IPS-18c (cell line): ENCODE results near the gene ALDH1A1.

Source experiments
- H3K4me3 ChIP-seq: 2 replicates; pipeline ENCODE4 v1.7.0; 2013; ENCODE audit warnings: low read depth, mild to moderate bottlenecking, low read length, moderate library complexity; ENCODE audit not compliant: insufficient read depth
- H3K9me3 ChIP-seq: one replicate; pipeline ENCODE4 v1.6.1; 2013; ENCODE audit warnings: mild to moderate bottlenecking, low read length, moderate library complexity; ENCODE audit not compliant: control insufficient read depth, insufficient read depth

Gene ALDH1A1

GRCh38 chr9:72981433-72981832, 28.6 kb upstream of the ALDH1A1 start:
- H3K9me3 ChIP-seq, result no peaks in the 10 kb centered on the region
- H3K4me3 ChIP-seq, result no peak overlapping the region

DNA sequence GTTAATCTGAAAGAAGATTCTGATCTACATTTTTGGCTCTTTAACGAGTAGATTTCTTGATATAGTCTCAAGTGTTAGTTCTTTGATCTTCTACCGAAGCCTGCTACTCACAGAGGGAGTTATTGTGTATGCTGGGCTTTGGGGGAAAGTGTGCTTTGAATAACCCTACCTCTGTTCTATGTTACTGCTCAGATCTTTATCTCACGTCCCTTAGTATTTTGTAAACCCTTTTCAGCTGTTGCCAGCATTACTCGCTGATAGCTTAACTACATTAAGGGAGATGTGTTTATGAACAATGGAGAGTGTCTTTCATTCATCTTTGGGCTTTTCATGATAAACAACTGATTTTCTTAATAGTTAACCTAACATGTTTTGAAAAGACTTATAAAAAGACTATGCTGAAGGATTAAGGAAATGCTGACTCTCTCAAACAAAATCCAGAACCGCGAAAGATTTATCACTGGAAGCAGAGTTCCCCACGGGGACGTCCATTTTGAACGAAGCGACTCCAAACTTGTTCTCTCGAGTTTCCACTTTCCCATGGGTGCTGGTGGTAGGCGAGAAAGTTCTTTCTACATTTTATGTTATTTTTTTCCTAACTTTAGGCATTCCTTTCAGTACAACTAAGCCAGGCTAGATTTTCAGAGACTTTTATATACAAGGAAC, 27.9 kb upstream of the ALDH1A1 start:
- Histone ChIP-seq H3K9me3 (no peaks in the 10 kb centered on the region), H3K4me3 (no peak overlapping the region)

GRCh38 chr9:72980183-72980582, 27.3 kb upstream of the ALDH1A1 start:
- Histone ChIP-seq H3K4me3 (no peak overlapping the region), H3K9me3 (no peaks in the 10 kb centered on the region)

GRCh38 chr9:72979405-72980100, 26.7 kb upstream of the ALDH1A1 start:
- Histone ChIP-seq H3K9me3 (no peaks in the 10 kb centered on the region), H3K4me3 (no peak overlapping the region)

GRCh38 chr9:72978744-72979143, 25.9 kb upstream of the ALDH1A1 start:
- H3K4me3 ChIP-seq, result no peak overlapping the region
- no peaks in the 10 kb centered on the region for H3K9me3 ChIP-seq

GRCh38 chr9:72977670-72978069, 24.8 kb upstream of the ALDH1A1 start:
- Histone ChIP-seq H3K4me3 (no peak overlapping the region), H3K9me3 (no peaks in the 10 kb centered on the region)

DNA sequence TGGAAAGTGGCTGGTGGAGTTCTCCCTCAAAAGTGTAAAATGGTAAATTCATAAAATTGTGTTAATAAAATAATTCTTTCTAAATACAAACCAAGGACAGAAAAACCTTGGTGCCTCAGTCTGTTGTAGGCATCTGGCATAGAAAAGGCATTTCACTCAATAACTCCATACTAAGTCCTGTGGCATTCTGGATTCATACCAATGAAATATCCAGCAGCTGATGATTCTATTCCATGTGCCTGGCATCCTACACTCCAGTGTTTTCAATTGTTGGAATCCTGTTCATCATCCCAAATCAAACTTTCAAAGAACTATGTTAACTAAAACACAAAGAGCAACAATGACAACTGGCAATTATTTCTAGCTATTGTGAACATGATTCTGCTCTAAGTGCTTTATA, 21.6 kb upstream of the ALDH1A1 start:
- Histone ChIP-seq H3K9me3 (no peaks in the 10 kb centered on the region), H3K4me3 (no peak overlapping the region)

- Histone ChIP-seq H3K4me3 (no peak overlapping the region), H3K9me3 (no peaks in the 10 kb centered on the region)
These were observed 19.8 kb upstream of the ALDH1A1 start for GRCh38 chr9:72972636-72973035.

DNA sequence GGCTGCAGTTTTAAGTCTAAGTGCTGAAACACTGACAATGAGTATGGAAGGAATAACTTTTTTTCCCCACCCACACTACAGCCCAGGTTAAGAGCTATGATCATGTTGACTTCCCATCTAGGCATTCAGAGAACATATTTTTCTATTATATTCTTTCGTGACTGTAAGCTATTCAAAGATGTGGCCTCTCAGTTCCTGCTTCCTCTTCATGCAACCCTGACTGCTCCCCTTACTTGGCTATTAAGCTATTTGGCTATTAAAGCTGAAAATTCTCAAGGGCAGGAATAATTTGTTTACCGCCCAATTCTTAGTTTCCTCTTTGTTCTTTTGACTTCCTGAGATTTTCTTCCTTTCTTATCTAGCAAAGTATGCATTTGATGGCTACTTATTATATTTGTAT, 18.6 kb upstream of the ALDH1A1 start:
- Histone ChIP-seq H3K9me3 (no peaks in the 10 kb centered on the region), H3K4me3 (no peak overlapping the region)

GRCh38 chr9:72960446-72960845, 7.6 kb upstream of the ALDH1A1 start:
- Histone ChIP-seq H3K9me3 (no peaks in the 10 kb centered on the region), H3K4me3 (no peak overlapping the region)

GRCh38 chr9:72958485-72959281, 5.8 kb upstream of the ALDH1A1 start:
- no peaks in the 10 kb centered on the region for H3K9me3 ChIP-seq
- no peak overlapping the region for H3K4me3 ChIP-seq

DNA sequence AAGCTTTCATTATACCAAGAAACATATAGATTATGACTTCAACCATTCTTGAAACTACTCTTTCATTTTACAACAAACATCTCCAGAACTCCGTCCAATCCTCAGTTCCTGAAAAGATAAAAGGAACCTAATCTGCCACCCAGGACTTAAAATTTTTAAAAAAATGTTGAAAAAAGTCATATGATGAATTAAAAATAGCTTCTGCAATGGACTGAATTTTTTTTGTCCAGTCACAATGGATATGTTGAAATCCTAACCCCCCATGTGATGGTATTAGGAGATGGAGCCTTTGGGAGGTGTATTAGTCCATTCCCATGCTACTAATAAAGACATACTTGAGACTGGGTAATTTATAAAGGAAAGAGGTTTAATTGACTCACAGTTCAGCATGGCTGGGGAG, 2.7 kb upstream of the ALDH1A1 start:
- Histone ChIP-seq H3K9me3 (no peaks in the 10 kb centered on the region), H3K4me3 (no peak overlapping the region)

DNA sequence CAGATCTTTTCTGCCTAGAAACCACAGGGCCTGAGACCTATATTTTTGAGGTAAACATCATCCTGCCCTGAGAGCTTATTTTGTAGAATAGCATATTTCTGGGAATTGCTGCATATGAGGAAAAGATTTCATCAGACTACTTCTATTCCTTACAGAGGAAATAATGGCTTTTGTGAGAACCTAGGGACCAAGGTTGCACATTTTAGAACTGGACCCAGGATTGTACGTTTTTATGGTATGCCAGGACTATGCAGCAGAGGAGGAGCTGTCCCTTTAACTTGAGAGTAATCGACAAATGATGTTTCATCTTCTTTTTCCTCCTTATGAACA, 2.2 kb upstream of the ALDH1A1 start:
- no peak overlapping the region for H3K4me3 ChIP-seq

DNA sequence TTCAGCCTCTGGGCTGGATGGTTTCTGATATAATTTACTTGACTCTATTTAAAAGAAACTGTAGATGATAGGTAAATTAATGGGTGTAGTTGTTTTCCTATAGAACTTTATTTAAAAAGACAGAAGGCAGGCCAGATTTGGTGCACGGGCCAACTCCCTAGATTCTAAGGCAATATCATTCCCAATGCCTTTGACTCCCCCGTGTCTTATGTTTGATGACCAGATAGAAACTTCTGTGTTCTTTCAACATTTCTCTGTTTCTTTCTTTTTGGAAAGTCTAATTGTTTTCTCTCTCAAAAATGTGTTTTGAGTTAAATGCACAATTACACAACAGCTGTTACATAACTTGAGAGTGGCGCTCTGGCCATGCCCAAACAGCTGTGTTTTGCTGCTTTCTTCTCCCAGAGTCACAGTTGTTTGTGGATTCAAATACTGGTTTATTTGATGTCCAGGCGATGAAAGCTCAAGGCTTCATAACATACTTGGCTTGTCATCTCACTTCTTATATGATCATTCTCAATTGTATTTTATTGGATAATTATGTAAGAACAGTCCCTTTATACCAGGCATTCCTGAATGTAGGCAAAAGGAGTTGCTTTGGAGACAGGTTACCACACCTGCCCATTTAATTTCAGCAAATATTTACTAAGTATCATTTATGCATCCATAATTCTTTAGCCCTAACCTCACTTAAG, 1.7 kb upstream of the ALDH1A1 start:
- no peaks in the 10 kb centered on the region for H3K9me3 ChIP-seq
- H3K4me3 ChIP-seq, result no peak overlapping the region

More for the DNA sequence above, 2.2 kb upstream of the ALDH1A1 start:
- no peaks in the 10 kb centered on the region for H3K9me3 ChIP-seq

DNA sequence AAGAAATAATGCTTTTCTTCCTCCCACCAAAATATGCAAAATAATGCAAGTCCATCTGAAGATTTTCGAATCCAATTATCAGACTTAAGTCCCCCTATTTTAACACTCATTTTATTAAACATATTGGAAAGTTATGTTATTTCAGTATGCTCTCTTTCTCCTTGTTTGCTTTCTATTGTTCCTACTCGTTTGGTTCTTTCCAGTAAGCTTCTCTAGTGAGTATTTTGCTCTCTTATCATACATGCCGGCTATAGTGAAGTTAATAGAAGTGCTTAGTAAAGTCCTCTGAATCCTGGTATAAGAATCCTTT, 517 bp downstream of the ALDH1A1 start:
- no peak overlapping the region for H3K4me3 ChIP-seq
- no peaks in the 10 kb centered on the region for H3K9me3 ChIP-seq

DNA sequence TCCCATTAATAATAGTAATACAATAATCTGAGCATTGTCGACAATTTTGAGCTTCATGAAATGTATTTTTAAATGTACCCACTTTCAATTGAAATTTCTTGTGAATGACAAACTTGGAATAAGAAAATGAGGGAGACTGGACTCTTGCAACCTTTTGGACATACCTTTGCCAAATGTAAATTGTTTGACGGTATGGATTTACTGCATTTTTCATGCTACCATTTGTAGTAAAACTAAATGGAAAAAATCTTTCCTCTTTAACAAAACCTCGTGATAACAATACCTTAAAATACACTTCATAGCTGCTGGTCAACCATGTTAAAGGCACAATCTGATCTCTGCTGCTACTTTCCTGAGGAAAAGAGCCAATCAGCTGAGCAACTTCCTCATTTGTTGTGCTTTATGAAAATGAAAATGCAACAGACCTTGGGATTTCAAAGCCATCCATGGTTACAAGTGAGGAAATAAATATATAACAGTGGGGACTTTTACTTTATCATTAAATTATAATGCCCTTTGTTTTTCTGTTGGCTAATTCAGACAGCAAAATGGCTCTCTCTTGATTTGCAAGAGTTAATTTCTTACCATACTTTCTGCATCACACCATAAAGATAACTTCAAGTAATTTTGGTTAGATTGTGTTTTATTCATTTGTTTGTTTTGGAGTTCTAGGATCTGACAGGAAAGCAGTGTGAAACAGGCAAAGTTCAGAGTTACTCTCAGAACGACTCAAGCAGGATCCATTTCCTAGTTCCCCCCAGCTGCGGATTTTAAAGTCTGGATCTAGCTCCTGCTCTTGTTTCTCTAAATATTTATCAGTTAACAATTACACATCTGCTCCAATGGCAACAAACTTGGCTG, 1.1 kb downstream of the ALDH1A1 start:
- H3K9me3 ChIP-seq, result no peaks in the 10 kb centered on the region
- no peak overlapping the region for H3K4me3 ChIP-seq

DNA sequence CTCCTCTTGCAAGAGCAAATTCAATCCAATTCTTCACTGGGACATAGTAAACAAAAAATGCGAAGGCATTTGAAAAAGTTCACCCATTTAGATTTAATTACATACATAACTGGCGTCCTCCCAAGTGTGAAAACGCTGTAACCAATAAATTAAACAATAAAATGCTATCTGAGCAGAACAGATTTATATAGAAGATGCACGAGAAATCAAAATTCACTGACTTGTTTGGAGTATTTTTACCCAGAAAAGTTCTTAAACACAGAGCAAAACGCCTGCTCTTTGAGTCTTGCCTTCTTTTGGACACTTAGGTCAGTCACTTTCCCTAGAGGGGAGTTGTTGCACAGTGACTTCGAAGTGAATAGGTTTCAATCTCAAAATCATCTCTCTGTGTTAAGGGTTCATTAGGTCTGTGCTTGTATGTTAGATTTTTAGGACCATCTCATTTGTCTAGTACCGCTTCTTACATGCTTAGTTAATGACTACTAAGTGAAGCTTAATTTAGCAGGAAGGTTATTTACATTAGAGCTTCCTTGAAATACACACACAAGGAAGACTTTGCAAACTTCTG, 1.9 kb downstream of the ALDH1A1 start:
- no peak overlapping the region for H3K4me3 ChIP-seq
- no peaks in the 10 kb centered on the region for H3K9me3 ChIP-seq
